Activated CD4-positive, alpha-beta T cell treated with anti-CD3 and anti-CD28 coated beads, Interleukin-2, Interleukin-4, amounts not matched to agents 100 ng/mL and 50 ng/mL, durations not matched to agents 16 hours and 8 hours (primary cell): ENCODE results near the gene MBD3.
A peak's percentile ranks its signal among the peaks of the same experiment; 100 is the strongest.

Source experiments
- DNase-seq: peaks from one replicate; pipeline ENCODE4 v3.0.0-alpha.2; 2020; ENCODE audit warnings: low spot score

The MBD3 gene

GRCh38 chr19:1619094-1619439 lies 26.4 kb upstream of the MBD3 start:
- no peak for DNase-seq

- DNase-seq, result no peak
Observed at GRCh38 chr19:1618157-1619093, 25.8 kb upstream of the MBD3 start.

GRCh38 chr19:1616875-1617274 lies 24.2 kb upstream of the MBD3 start:
- DNase-seq, result no peak

GRCh38 chr19:1616396-1616795 lies 23.7 kb upstream of the MBD3 start:
- no peak for DNase-seq

- no peak for DNase-seq
Observed at GRCh38 chr19:1615156-1615765, 22.6 kb upstream of the MBD3 start.

- no peak for DNase-seq
Observed at GRCh38 chr19:1613808-1614570, 21.3 kb upstream of the MBD3 start.

- DNase-seq, result no peak
Observed at GRCh38 chr19:1613146-1613545, 20.5 kb upstream of the MBD3 start.

GRCh38 chr19:1612114-1613086 lies 19.7 kb upstream of the MBD3 start:
- DNase-seq, result no peak

GRCh38 chr19:1611353-1611752 lies 18.7 kb upstream of the MBD3 start:
- DNase-seq, result no peak

- DNase-seq, result no peak
Observed at GRCh38 chr19:1610579-1610978, 17.9 kb upstream of the MBD3 start.

- DNase-seq, result no peak
Observed at GRCh38 chr19:1609680-1610474, 17.2 kb upstream of the MBD3 start.

- DNase-seq, result no peak
Observed at GRCh38 chr19:1609103-1609396, 16.4 kb upstream of the MBD3 start.

GRCh38 chr19:1608359-1609102 lies 15.9 kb upstream of the MBD3 start:
- no peak for DNase-seq

GRCh38 chr19:1606138-1606651 lies 13.5 kb upstream of the MBD3 start:
- no peak for DNase-seq

- peak; percentile 95 for DNase-seq
Observed at GRCh38 chr19:1605236-1606137, 12.8 kb upstream of the MBD3 start, which contains the start of gene UQCR11. TSS of gene UQCR11 (minus strand) at chr19:1605462. CDS start at chr19:1605409, 53 bp downstream.

GRCh38 chr19:1602091-1602707 lies 9.5 kb upstream of the MBD3 start:
- no peak for DNase-seq

- DNase-seq, result no peak
Observed at GRCh38 chr19:1601613-1602064, 9.0 kb upstream of the MBD3 start.

- DNase-seq, result no peak
Observed at GRCh38 chr19:1599460-1599846, 6.8 kb upstream of the MBD3 start.
